ENCODE measurements around the gene HADH. TPM values are rescaled to one million over a fixed set of nuclear protein-coding genes. Genes with fewer than 3 reads are reported as not detected.

HADH gene
- 19.4 and 20.3 TPM in 2 replicates for polyA plus RNA-seq (2012; rRNA removed)
- polyA plus RNA-seq (2012; cell fraction: cytosol; rRNA removed), result 17.9 and 22.0 TPM in 2 replicates
- polyA plus RNA-seq (2012; cell fraction: nucleus; rRNA removed), result 17.5 and 25.5 TPM in 2 replicates

- no peaks in the 10 kb centered on the region for H3K9me2 ChIP-seq
- peaks cover 3% of the 10 kb centered on the region for H3F3A ChIP-seq (replicated peaks; ENCODE audit: insufficient read depth)
- peak within 1 kb of the TSS; percentile 86 to 96 for H3K4me3 ChIP-seq (ENCODE audit: low read depth in 2 of 2, low read length in 1 of 2)
- no peaks in the 10 kb centered on the region for H3K9me3 ChIP-seq
- no peaks in the 10 kb centered on the region for H3K27me3 ChIP-seq (ENCODE audit: insufficient read depth)
- H4K20me1 ChIP-seq (ENCODE audit: insufficient read depth), result no peaks in the 10 kb centered on the region
- CTCF ChIA-PET, result interaction anchor here (0.6 to 1.4 kb wide), 2 partner anchors 9 to 118 kb away, joined by 3 read pairs; no protein-coding TSS in a partner anchor
- H3K4me1 ChIP-seq (ENCODE audit: control insufficient read depth in 1 of 2, insufficient read depth in 2 of 2, low read depth in 1 of 2, low read length in 1 of 2), result peaks cover 3 to 5% of the 10 kb centered on the region in 2 experiments; a peak in 3 of 4 replicates
- no peaks in the 10 kb centered on the region for H3K36me3 ChIP-seq (replicated peaks in 1 of 2; ENCODE audit: control insufficient read depth in 1 of 2, insufficient read depth in 2 of 2, low read length in 1 of 2)
- H2AFZ ChIP-seq (ENCODE audit: low read depth), result peak within 1 kb of the TSS; percentile 96
- DNase-seq, result peak; percentile 97
- H3K79me2 ChIP-seq (ENCODE audit: insufficient read depth), result peaks cover 37% of the 10 kb centered on the region
- peak within 1 kb of the TSS; percentile 33 to 68; a peak in 2 of 4 replicates for H3K27ac ChIP-seq (ENCODE audit: low read depth in 2 of 2, low read length in 1 of 2)
- POLR2A ChIA-PET, result no interaction called here
- peak within 1 kb of the TSS; percentile 85 for H3K9ac ChIP-seq
- WGBS (ENCODE audit: low lambda C conversion rate), result under 1% methylated on average over 32 of the region's 78 CpGs
- peak; percentile 83; the same call in 1 of the 2 replicates for TF ChIP-seq SIN3A (IDR thresholded peaks at IDR 0.05; ENCODE audit: borderline replicate concordance, low read depth, low read length)
- TF ChIP-seq, protein P1, sequence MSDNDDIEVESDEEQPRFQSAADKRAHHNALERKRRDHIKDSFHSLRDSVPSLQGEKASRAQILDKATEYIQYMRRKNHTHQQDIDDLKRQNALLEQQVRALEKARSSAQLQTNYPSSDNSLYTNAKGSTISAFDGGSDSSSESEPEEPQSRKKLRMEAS (IDR thresholded peaks at IDR 0.05; ENCODE audit: low read depth), result peak; percentile 89
- TF ChIP-seq RFX5 (IDR thresholded peaks at IDR 0.05; ENCODE audit: low read length), result 0 out of 2 replicates have a peak, but pooled peaks have one; percentile 41
- 0 out of 2 replicates have a peak, but pooled peaks have one; percentile 11 for TF ChIP-seq POLR2AphosphoS5 (IDR thresholded peaks at IDR 0.05; ENCODE audit: low read depth, low read length)
- peak; percentile 99 for TF ChIP-seq MXI1 (IDR thresholded peaks at IDR 0.05; ENCODE audit: low read depth, low read length)
- TF ChIP-seq, protein P2, sequence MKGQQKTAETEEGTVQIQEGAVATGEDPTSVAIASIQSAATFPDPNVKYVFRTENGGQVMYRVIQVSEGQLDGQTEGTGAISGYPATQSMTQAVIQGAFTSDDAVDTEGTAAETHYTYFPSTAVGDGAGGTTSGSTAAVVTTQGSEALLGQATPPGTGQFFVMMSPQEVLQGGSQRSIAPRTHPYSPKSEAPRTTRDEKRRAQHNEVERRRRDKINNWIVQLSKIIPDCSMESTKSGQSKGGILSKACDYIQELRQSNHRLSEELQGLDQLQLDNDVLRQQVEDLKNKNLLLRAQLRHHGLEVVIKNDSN (IDR thresholded peaks at IDR 0.05; ENCODE audit: borderline replicate concordance, low read depth), result peak; percentile 73
- no peak for TF ChIP-seq GATA2 (CRISPR knock-in tag; IDR thresholded peaks at IDR 0.05)
- TF ChIP-seq TAF1 (IDR thresholded peaks at IDR 0.05; ENCODE audit: borderline replicate concordance, low read depth, low read length), result peak; percentile 66
- no peak; the same call in 1 of the 2 replicates for TF ChIP-seq MEF2A (IDR thresholded peaks at IDR 0.05; ENCODE audit: borderline replicate concordance, low read depth)
- TF ChIP-seq YY1 (IDR thresholded peaks at IDR 0.05; ENCODE audit: low read depth), result 0 out of 2 replicates have a peak, but pooled peaks have one; percentile 14
- H3K4me2 ChIP-seq, result peak within 1 kb of the TSS; percentile 98
Observed at GRCh38 chr4:107989537-107990386, at the start of gene HADH. Gene HADH, plus strand, starts transcription at chr4:107989889. Its CDS starts 44 bp downstream, at chr4:107989933.

GRCh38 chr4:107945809-107946208 lies 43.9 kb upstream of the HADH start:
- no peak for DNase-seq
- peaks cover 6 to 15% of the 10 kb centered on the region in 2 experiments for H3K36me3 ChIP-seq (replicated peaks in 1 of 2; ENCODE audit: control insufficient read depth in 1 of 2, insufficient read depth in 2 of 2, low read length in 1 of 2)
- H2AFZ ChIP-seq (ENCODE audit: low read depth), result no peak overlapping the region
- H3F3A ChIP-seq (replicated peaks; ENCODE audit: insufficient read depth), result peaks cover 2% of the 10 kb centered on the region
- no peak overlapping the region for H3K4me2 ChIP-seq
- ChIA-PET POLR2A (no interaction called here), CTCF (no interaction called here)
- no peak overlapping the region for H3K9ac ChIP-seq
- H3K4me1 ChIP-seq (ENCODE audit: control insufficient read depth in 1 of 2, insufficient read depth in 2 of 2, low read depth in 1 of 2, low read length in 1 of 2), result no peaks in the 10 kb centered on the region
- no peaks in the 10 kb centered on the region for H3K27me3 ChIP-seq (ENCODE audit: insufficient read depth)
- H3K79me2 ChIP-seq (ENCODE audit: insufficient read depth), result no peaks in the 10 kb centered on the region
- 92% methylated on average over 3 of the region's 3 CpGs for WGBS (ENCODE audit: low lambda C conversion rate)
- no peak overlapping the region for H3K4me3 ChIP-seq (ENCODE audit: low read depth in 2 of 2, low read length in 1 of 2)
- no peaks in the 10 kb centered on the region for H3K9me3 ChIP-seq
- H4K20me1 ChIP-seq (ENCODE audit: insufficient read depth), result no peaks in the 10 kb centered on the region
- H3K9me2 ChIP-seq, result no peaks in the 10 kb centered on the region
- no peak overlapping the region for H3K27ac ChIP-seq (ENCODE audit: low read depth in 2 of 2, low read length in 1 of 2)
- no peak for TF ChIP-seq REST (IDR thresholded peaks at IDR 0.05; ENCODE audit: low read depth, low read length)
- TF ChIP-seq RFX5 (IDR thresholded peaks at IDR 0.05; ENCODE audit: low read length), result no peak
- TF ChIP-seq EP300 (IDR thresholded peaks at IDR 0.05; ENCODE audit: borderline replicate concordance in 1 of 2, low read depth in 1 of 2, low read length in 1 of 2), result no peak
- TF ChIP-seq GABPA (IDR thresholded peaks at IDR 0.05; ENCODE audit: low read depth), result no peak
- no peak for TF ChIP-seq ELF1 (IDR thresholded peaks at IDR 0.05)
- TF ChIP-seq FOXM1 (IDR thresholded peaks at IDR 0.05; ENCODE audit: low read depth), result no peak
- TF ChIP-seq TCF12 (IDR thresholded peaks at IDR 0.05), result no peak
- TF ChIP-seq FOXJ3 (CRISPR knock-in tag; IDR thresholded peaks at IDR 0.05), result no peak
- TF ChIP-seq FOSL2 (IDR thresholded peaks at IDR 0.05; ENCODE audit: borderline replicate concordance, low read depth), result no peak
- no peak for TF ChIP-seq SMC3 (IDR thresholded peaks at IDR 0.05; ENCODE audit: low read depth, low read length)
- TF ChIP-seq RCOR1 (IDR thresholded peaks at IDR 0.05; ENCODE audit: low read length), result no peak
- TF ChIP-seq TAF1 (IDR thresholded peaks at IDR 0.05; ENCODE audit: borderline replicate concordance, low read depth, low read length), result no peak
- no peak for TF ChIP-seq MXI1 (IDR thresholded peaks at IDR 0.05; ENCODE audit: low read depth, low read length)
- TF ChIP-seq, protein P2 (IDR thresholded peaks at IDR 0.05; ENCODE audit: borderline replicate concordance, low read depth), result no peak

Measured in SK-N-SH (cell line).